ENCODE data around the gene INIP.

DNA sequence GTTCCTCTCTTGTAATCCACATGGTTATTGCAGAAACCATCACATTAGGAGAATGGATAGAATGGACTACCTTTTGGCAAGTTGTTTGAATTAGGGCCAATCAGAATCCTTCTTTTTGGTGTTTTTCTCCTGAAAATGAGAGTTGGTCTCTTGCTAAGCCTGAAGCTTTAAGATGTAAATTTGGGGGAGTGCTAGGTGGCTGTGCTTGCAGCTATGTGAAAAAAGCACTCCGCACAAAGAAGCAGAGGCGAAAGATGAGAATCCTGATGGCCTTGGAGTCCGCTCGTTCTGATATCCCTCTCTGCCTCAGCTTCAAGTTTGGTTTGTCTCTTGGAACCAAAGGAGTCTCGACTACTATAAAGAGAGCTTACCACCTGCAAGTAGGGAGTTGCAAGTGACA is 63.6 kb downstream of the INIP start:
- TF ChIP-seq GATA2 (IDR thresholded peaks at IDR 0.05; ENCODE audit: low read depth, low read length), result no peak
- no peak for TF ChIP-seq GATA3 (IDR thresholded peaks at IDR 0.05; ENCODE audit: low read depth, low read length)
